ENCODE data around the gene LPP. TPM values are rescaled to one million over a fixed set of nuclear protein-coding genes. Genes with fewer than 3 reads are reported as not detected.

Gene LPP
- polyA plus RNA-seq, 2 of the 4 experiments (the other 2 are of a cell fraction) = 11.0 to 30.8 TPM

- Histone ChIP-seq H3K4me1 (peaks cover 11% of the 10 kb centered on the region; the same call in 1 of the 3 replicates), H3K4me3 (no peak overlapping the region), H3K27ac (no peak overlapping the region), H3K9me3 (no peaks in the 10 kb centered on the region), H3K4me2 (no peak overlapping the region)
- WGBS (ENCODE audit: missing lambda C conversion rate) = 92% methylated on average over 3 of the region's 3 CpGs
- DNase-seq (ENCODE audit: low read depth in 1 of 2, low spot score in 1 of 2) (no peak), FAIRE-seq (no peak), ATAC-seq (no peak)
- TF ChIP-seq CEBPB (IDR thresholded peaks at IDR 0.05) (peak; percentile 68 to 79; a peak in 3 of 4 replicates), MYC (IDR thresholded peaks at IDR 0.05; ENCODE audit: borderline replicate concordance, low read length) (no peak)
- ChIA-PET CTCF (interaction anchor here (1.1 kb wide), 1 partner anchor 746 kb away, joined by 4 read pairs; no protein-coding TSS in a partner anchor), POLR2A (no interaction called here)
These were observed 333.0 kb downstream of the LPP start for GRCh38 chr3:188486952-188487351.

- Histone ChIP-seq H3K4me2 (no peak overlapping the region), H3K9me3 (no peaks in the 10 kb centered on the region), H3K27ac (no peak overlapping the region), H3K4me1 (peaks cover 11% of the 10 kb centered on the region; the same call in 1 of the 3 replicates), H3K4me3 (no peak overlapping the region)
- no peak for ATAC-seq
- ChIA-PET CTCF (interaction anchor here (1.1 kb wide), 1 partner anchor 747 kb away, joined by 4 read pairs; no protein-coding TSS in a partner anchor), POLR2A (no interaction called here)
- no peak for FAIRE-seq
- 87% methylated on average over 5 of the region's 5 CpGs for WGBS (ENCODE audit: missing lambda C conversion rate)
- no peak for DNase-seq (ENCODE audit: low read depth in 1 of 2, low spot score in 1 of 2)
- TF ChIP-seq NR3C1 (IDR thresholded peaks at IDR 0.05) (no peak), CBX8 (IDR thresholded peaks at IDR 0.05) (no peak), RAD21 (conservative IDR thresholded peaks at IDR 0.05 in 1 of 2, IDR thresholded peaks at IDR 0.05 in 1 of 2) (no peak), KDM5A (IDR thresholded peaks at IDR 0.05) (no peak), HOXB13 (CRISPR knock-in tag; IDR thresholded peaks at IDR 0.05; ENCODE audit: low read depth) (no peak), HMGXB4 (CRISPR knock-in tag; IDR thresholded peaks at IDR 0.05; ENCODE audit: borderline replicate concordance) (no peak), CHD2 (IDR thresholded peaks at IDR 0.05; ENCODE audit: low read length, partially characterized antibody) (no peak), TP53 (CRISPR knock-in tag; IDR thresholded peaks at IDR 0.05) (no peak), EHF (CRISPR knock-in tag; IDR thresholded peaks at IDR 0.05) (no peak), FOSB (CRISPR knock-in tag; IDR thresholded peaks at IDR 0.05) (no peak), FOXS1 (CRISPR knock-in tag; IDR thresholded peaks at IDR 0.05) (no peak), USF2 (IDR thresholded peaks at IDR 0.05) (no peak), RARB (CRISPR knock-in tag; IDR thresholded peaks at IDR 0.05) (no peak), CHD4 (IDR thresholded peaks at IDR 0.05; ENCODE audit: borderline replicate concordance) (no peak), MAFK (IDR thresholded peaks at IDR 0.05; ENCODE audit: partially characterized antibody) (no peak)
- TF ChIP-seq, protein P1, sequence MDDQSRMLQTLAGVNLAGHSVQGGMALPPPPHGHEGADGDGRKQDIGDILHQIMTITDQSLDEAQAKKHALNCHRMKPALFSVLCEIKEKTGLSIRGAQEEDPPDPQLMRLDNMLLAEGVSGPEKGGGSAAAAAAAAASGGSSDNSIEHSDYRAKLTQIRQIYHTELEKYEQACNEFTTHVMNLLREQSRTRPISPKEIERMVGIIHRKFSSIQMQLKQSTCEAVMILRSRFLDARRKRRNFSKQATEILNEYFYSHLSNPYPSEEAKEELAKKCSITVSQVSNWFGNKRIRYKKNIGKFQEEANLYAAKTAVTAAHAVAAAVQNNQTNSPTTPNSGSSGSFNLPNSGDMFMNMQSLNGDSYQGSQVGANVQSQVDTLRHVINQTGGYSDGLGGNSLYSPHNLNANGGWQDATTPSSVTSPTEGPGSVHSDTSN (IDR thresholded peaks at IDR 0.05) = no peak
- TF ChIP-seq, protein P2, sequence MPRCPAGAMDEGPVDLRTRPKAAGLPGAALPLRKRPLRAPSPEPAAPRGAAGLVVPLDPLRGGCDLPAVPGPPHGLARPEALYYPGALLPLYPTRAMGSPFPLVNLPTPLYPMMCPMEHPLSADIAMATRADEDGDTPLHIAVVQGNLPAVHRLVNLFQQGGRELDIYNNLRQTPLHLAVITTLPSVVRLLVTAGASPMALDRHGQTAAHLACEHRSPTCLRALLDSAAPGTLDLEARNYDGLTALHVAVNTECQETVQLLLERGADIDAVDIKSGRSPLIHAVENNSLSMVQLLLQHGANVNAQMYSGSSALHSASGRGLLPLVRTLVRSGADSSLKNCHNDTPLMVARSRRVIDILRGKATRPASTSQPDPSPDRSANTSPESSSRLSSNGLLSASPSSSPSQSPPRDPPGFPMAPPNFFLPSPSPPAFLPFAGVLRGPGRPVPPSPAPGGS (IDR thresholded peaks at IDR 0.05) = no peak
- TF ChIP-seq, protein P3, sequence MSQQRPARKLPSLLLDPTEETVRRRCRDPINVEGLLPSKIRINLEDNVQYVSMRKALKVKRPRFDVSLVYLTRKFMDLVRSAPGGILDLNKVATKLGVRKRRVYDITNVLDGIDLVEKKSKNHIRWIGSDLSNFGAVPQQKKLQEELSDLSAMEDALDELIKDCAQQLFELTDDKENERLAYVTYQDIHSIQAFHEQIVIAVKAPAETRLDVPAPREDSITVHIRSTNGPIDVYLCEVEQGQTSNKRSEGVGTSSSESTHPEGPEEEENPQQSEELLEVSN (IDR thresholded peaks at IDR 0.05; ENCODE audit: borderline replicate concordance, low read depth) = no peak
These were observed 333.7 kb downstream of the LPP start for GRCh38 chr3:188487652-188488051.
